Measurements from ENCODE around the gene OR8D4.

Gene OR8D4

DNA sequence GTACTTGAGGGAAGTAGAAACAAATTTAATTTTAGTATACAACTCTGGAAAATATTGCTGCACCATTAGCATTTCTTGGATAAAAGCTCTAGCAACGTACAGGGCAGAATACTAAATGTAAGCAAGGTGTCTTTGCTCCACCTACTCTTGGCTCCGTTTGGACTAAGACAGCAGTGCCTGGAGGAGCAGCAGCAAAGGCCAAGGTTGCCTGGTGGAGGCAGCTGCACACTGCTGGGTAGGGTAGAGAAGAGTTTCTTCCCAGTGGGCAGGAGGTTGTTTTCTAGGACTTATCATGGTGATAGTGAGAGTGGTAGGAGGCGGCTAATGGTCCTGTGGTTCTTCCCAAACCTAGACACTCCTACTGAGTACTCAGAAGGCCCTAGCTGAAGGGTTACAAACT is 2.2 kb upstream of the OR8D4 start:
- CTCF ChIA-PET = no interaction called here
- no peaks in the 10 kb centered on the region for H3K36me3 ChIP-seq (ENCODE audit: control insufficient read depth in 2 of 2, insufficient read depth in 1 of 2, low read length in 2 of 2)
- no peak overlapping the region for H3K4me3 ChIP-seq (ENCODE audit: low read depth, low read length)
- no peak overlapping the region for H3K27ac ChIP-seq (ENCODE audit: extremely low read depth, low read depth, low read length)
- H3K4me1 ChIP-seq (ENCODE audit: control insufficient read depth, insufficient read depth, low read length) = no peaks in the 10 kb centered on the region
- H3K9me3 ChIP-seq (ENCODE audit: control insufficient read depth, insufficient read depth, low read depth, low read length) = no peaks in the 10 kb centered on the region
- POLR2A ChIA-PET = no interaction called here
- TF ChIP-seq ZNF37A (tag by site-specific recombination; IDR thresholded peaks at IDR 0.05) = no peak

DNA sequence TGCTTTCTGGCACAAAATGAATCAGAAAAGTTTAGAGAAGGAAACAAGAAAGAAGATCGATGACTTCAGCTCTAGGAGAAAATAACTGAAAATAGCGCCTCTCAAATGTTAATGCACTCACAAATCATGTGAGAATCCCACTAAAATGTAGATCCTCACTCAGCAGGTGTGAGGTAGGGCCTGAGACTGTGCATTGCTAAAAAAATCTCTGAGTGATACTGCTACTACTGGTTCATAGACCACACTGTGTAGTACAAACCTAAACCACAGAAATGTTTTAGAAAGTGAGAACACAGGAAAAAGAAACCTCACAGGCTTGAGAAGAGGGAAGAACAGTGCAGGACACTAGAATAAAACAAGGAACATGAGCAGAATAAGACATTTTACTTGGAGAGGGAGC is 2.0 kb downstream of the OR8D4 start:
- Histone ChIP-seq H3K27ac (ENCODE audit: extremely low read depth, low read depth, low read length) (no peak overlapping the region), H3K9me3 (ENCODE audit: control insufficient read depth, insufficient read depth, low read depth, low read length) (no peaks in the 10 kb centered on the region), H3K4me1 (ENCODE audit: control insufficient read depth, insufficient read depth, low read length) (no peaks in the 10 kb centered on the region), H3K36me3 (ENCODE audit: control insufficient read depth in 2 of 2, insufficient read depth in 1 of 2, low read length in 2 of 2) (no peaks in the 10 kb centered on the region), H3K4me3 (ENCODE audit: low read depth, low read length) (no peak overlapping the region)
- ChIA-PET POLR2A (no interaction called here), CTCF (no interaction called here)
- TF ChIP-seq GLIS1 (tag by site-specific recombination; IDR thresholded peaks at IDR 0.05) (no peak), ZNF138 (tag by site-specific recombination; IDR thresholded peaks at IDR 0.05; ENCODE audit: borderline replicate concordance) (no peak), ZNF16 (tag by site-specific recombination; IDR thresholded peaks at IDR 0.05; ENCODE audit: low read depth) (no peak), ZNF558 (tag by site-specific recombination; IDR thresholded peaks at IDR 0.05) (no peak), ZFP41 (tag by site-specific recombination; IDR thresholded peaks at IDR 0.05; ENCODE audit: borderline replicate concordance) (no peak), PBX3 (CRISPR knock-in tag; IDR thresholded peaks at IDR 0.05) (no peak), ZFP37 (tag by site-specific recombination; IDR thresholded peaks at IDR 0.05) (no peak), ZNF23 (tag by site-specific recombination; IDR thresholded peaks at IDR 0.05; ENCODE audit: borderline replicate concordance) (no peak), ZNF274 (IDR thresholded peaks at IDR 0.05; ENCODE audit: low read length) (no peak), ZNF274 (tag by site-specific recombination; IDR thresholded peaks at IDR 0.05; ENCODE audit: borderline replicate concordance) (no peak), BCL11A (tag by site-specific recombination; IDR thresholded peaks at IDR 0.05; ENCODE audit: low read depth) (no peak)

GRCh38 chr11:123904932-123905331 is 3.0 kb downstream of the OR8D4 start:
- Histone ChIP-seq H3K36me3 (ENCODE audit: control insufficient read depth in 2 of 2, insufficient read depth in 1 of 2, low read length in 2 of 2) (no peaks in the 10 kb centered on the region), H3K4me3 (ENCODE audit: low read depth, low read length) (no peak overlapping the region), H3K4me1 (ENCODE audit: control insufficient read depth, insufficient read depth, low read length) (no peaks in the 10 kb centered on the region), H3K9me3 (ENCODE audit: control insufficient read depth, insufficient read depth, low read depth, low read length) (no peaks in the 10 kb centered on the region), H3K27ac (ENCODE audit: extremely low read depth, low read depth, low read length) (no peak overlapping the region)
- no peak for TF ChIP-seq ZBTB11 (tag by site-specific recombination; conservative IDR thresholded peaks at IDR 0.05; ENCODE audit: low read depth)
- no peak for TF ChIP-seq PRDM10 (tag by site-specific recombination; IDR thresholded peaks at IDR 0.05)
- ChIA-PET CTCF (no interaction called here), POLR2A (no interaction called here)
